ENCODE results near the gene UNC13D.

DNA sequence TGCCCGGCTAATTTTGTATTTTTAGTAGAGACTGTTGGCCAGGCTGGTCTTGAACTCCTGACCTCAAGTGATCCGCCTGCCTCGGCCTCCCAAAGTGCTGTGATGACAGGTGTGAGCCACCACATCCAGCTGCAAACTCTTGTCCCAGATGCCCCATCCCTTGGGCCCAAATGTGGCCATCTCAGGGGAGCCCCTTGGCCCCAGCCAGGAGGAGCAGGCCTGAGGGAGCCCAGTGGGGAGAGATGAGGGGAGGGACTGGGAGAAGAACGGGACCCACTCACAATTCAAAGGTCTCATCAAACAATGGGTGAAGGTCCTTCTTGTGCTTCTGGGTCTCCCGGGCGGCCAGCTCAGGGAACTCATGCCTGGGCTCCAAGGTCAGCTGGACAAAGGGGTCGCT lies 14.5 kb downstream of the UNC13D start:
- TF ChIP-seq POU2F2 (IDR thresholded peaks at IDR 0.05; ENCODE audit: low read depth, low read length), result no peak
- no peak for TF ChIP-seq POLR2A (IDR thresholded peaks at IDR 0.05; ENCODE audit: low read depth, low read length)
- TF ChIP-seq POLR2AphosphoS5 (IDR thresholded peaks at IDR 0.05; ENCODE audit: low read depth, low read length), result no peak
- TF ChIP-seq TAF1 (IDR thresholded peaks at IDR 0.05; ENCODE audit: low read depth, low read length), result no peak
- no peak for TF ChIP-seq PAX5 (IDR thresholded peaks at IDR 0.05; ENCODE audit: insufficient read depth, low read length, severe bottlenecking)
